H1 (cell line): ENCODE measurements around the gene CYTH1. TPM values are rescaled to one million over a fixed set of nuclear protein-coding genes. Genes with fewer than 3 reads are reported as not detected.

ENCODE experiments used
- CTCF ChIA-PET: fragments of 300-600 bp; sonication (Branson Sonifier 250); formaldehyde crosslinking; loops from one replicate; lab custom pipeline; 2021; ENCODE audit not compliant: partially characterized antibody; lab: Charles Lee
- POLR2A ChIA-PET: fragments of 300-600 bp; sonication (Branson Sonifier 250); formaldehyde crosslinking; loops from one replicate; lab custom pipeline; 2021; ENCODE audit warnings: inconsistent platforms; ENCODE audit not compliant: partially characterized antibody; lab: Charles Lee
- DNase-seq, 2 experiments: peaks; one replicate each; pipeline versions ENCODE4 v3.0.0 to v3.0.0-alpha.2; 2010 to 2022; ENCODE audit warnings: low spot score in 2 of 2, low read depth in 1 of 2, mixed read lengths in 1 of 2
- FAIRE-seq: peaks from 2 replicates; lab custom pipeline; 2011; peaks lifted over from hg19 to GRCh38; lab: Jason Lieb, UNC
- H2AFZ ChIP-seq: 2 replicates; pipeline ENCODE4 v1.8.1; 2012; ENCODE audit warnings: low read length, inconsistent platforms
- H2AK5ac ChIP-seq: 2 replicates; pipeline ENCODE4 v1.6.1; 2013; ENCODE audit warnings: low read depth, low read length
- H2BK120ac ChIP-seq: replicated peaks from 2 replicates; pipeline ENCODE3; 2013; ENCODE audit warnings: low read depth, low read length, inconsistent platforms
- H2BK12ac ChIP-seq: 2 replicates; pipeline ENCODE4 v1.6.1; 2013; ENCODE audit warnings: low read depth, low read length
- H2BK15ac ChIP-seq: 2 replicates; pipeline ENCODE4 v1.6.1; 2013; ENCODE audit warnings: low read length
- H2BK20ac ChIP-seq: 2 replicates; pipeline ENCODE4 v1.6.1; 2013; ENCODE audit warnings: low read length
- H2BK5ac ChIP-seq: 2 replicates; pipeline ENCODE4 v1.6.1; 2013; ENCODE audit warnings: low read depth, low read length
- H3K14ac ChIP-seq: 2 replicates; pipeline ENCODE4 v1.6.1; 2013; ENCODE audit warnings: inconsistent platforms; ENCODE audit not compliant: insufficient read length
- H3K18ac ChIP-seq: 2 replicates; pipeline ENCODE4 v1.6.1; 2013; ENCODE audit warnings: low read length; ENCODE audit errors: extremely low read depth
- H3K23ac ChIP-seq: 2 replicates; pipeline ENCODE4 v1.6.1; 2013; ENCODE audit warnings: inconsistent platforms; ENCODE audit not compliant: insufficient read length
- H3K23me2 ChIP-seq: 2 replicates; pipeline ENCODE4 v1.6.1; 2013; ENCODE audit warnings: low read depth, low read length
- H3K27ac ChIP-seq: 2 replicates; pipeline ENCODE4 v1.6.1; 2011; ENCODE audit warnings: low read depth, low read length, inconsistent platforms
- H3K27me3 ChIP-seq, 4 experiments: replicated peaks in 1 of 4; 1 replicate in 1 of 4; 2 replicates in 3 of 4; pipeline versions ENCODE4 v1.6.1 to v1.8.1; 2011 to 2013; ENCODE audit warnings: low read length in 3 of 4, mild to moderate bottlenecking in 3 of 4, inconsistent platforms in 2 of 4, mixed read lengths in 2 of 4, moderate library complexity in 1 of 4; ENCODE audit not compliant: control insufficient read depth in 3 of 4, insufficient read depth in 3 of 4; ENCODE audit errors: extremely low read depth in 1 of 4
- H3K36me3 ChIP-seq, 4 experiments: 2 replicates each; pipeline versions ENCODE4 v1.6.1 to v1.8.1; 2011 to 2013; ENCODE audit warnings: mild to moderate bottlenecking in 4 of 4, low read length in 3 of 4, moderate library complexity in 2 of 4, control low read depth in 1 of 4, inconsistent platforms in 1 of 4; ENCODE audit not compliant: insufficient read depth in 4 of 4, control insufficient read depth in 2 of 4
- H3K4ac ChIP-seq: replicated peaks from 2 replicates; pipeline ENCODE3; 2013; ENCODE audit warnings: low read length, low read depth, mixed read lengths, inconsistent platforms; ENCODE audit not compliant: insufficient read length
- H3K4me1 ChIP-seq, 4 experiments: replicated peaks in 1 of 4; 1 replicate in 1 of 4; 2 replicates in 3 of 4; pipeline versions ENCODE4 v1.6.1 to v1.8.1; 2011 to 2013; ENCODE audit warnings: low read length in 3 of 4, inconsistent platforms in 2 of 4, mixed read lengths in 1 of 4; ENCODE audit not compliant: insufficient read depth in 4 of 4, control insufficient read depth in 3 of 4
- H3K4me2 ChIP-seq, 2 experiments: 2 replicates each; pipeline versions ENCODE4 v1.6.1 to v1.8.1; 2011 to 2013; ENCODE audit warnings: low read depth in 2 of 2, low read length in 2 of 2, control low read depth in 1 of 2, inconsistent platforms in 1 of 2, mild to moderate bottlenecking in 1 of 2; ENCODE audit not compliant: insufficient read depth in 1 of 2
- H3K4me3 ChIP-seq, 4 experiments: fragments of 200-600, 300-600 bp in 1 of 4; sonication (generic), shearing (Covaris generic), sonication (Bioruptor Twin) in 1 of 4; 2 replicates each; pipeline versions ENCODE4 v1.5.1 to v1.8.1; 2011 to 2016; ENCODE audit warnings: low read length in 4 of 4, low read depth in 3 of 4, control low read depth in 2 of 4, inconsistent platforms in 2 of 4, mild to moderate bottlenecking in 2 of 4, mixed read lengths in 1 of 4, moderate library complexity in 1 of 4; ENCODE audit not compliant: insufficient read depth in 2 of 4; ENCODE audit errors: extremely low read depth in 1 of 4
- H3K56ac ChIP-seq: replicated peaks from 2 replicates; pipeline ENCODE3; 2013; ENCODE audit warnings: low read depth, mild to moderate bottlenecking, mixed read lengths, low read length, inconsistent platforms; ENCODE audit not compliant: insufficient read length
- H3K79me1 ChIP-seq: 2 replicates; pipeline ENCODE4 v1.6.1; 2013; ENCODE audit warnings: low read depth, low read length, control low read depth
- H3K79me2 ChIP-seq, 2 experiments: 2 replicates each; pipeline versions ENCODE4 v1.6.1 to v1.8.1; 2012 to 2013; ENCODE audit warnings: low read length in 2 of 2, mild to moderate bottlenecking in 2 of 2, inconsistent platforms in 1 of 2; ENCODE audit not compliant: insufficient read depth in 2 of 2, control insufficient read depth in 1 of 2
- H3K9ac ChIP-seq, 4 experiments: replicated peaks in 1 of 4; 1 replicate in 1 of 4; 2 replicates in 3 of 4; pipeline versions ENCODE4 v1.6.1 to v1.8.1; 2011 to 2013; ENCODE audit warnings: low read depth in 3 of 4, low read length in 3 of 4, control low read depth in 2 of 4, mild to moderate bottlenecking in 2 of 4, moderate library complexity in 2 of 4, inconsistent platforms in 1 of 4; ENCODE audit errors: extremely low read depth in 1 of 4
- H3K9me3 ChIP-seq, 2 experiments: 2 replicates each; pipeline versions ENCODE4 v1.6.1 to v1.8.1; 2012 to 2013; ENCODE audit warnings: mild to moderate bottlenecking in 2 of 2, moderate library complexity in 2 of 2, control low read depth in 1 of 2, inconsistent platforms in 1 of 2, low read depth in 1 of 2, low read length in 1 of 2, mixed read lengths in 1 of 2; ENCODE audit not compliant: insufficient read depth in 2 of 2
- H4K20me1 ChIP-seq, 2 experiments: replicated peaks in 1 of 2; 2 replicates each; pipeline versions ENCODE3 to v1.8.1; 2011 to 2013; ENCODE audit warnings: inconsistent platforms in 2 of 2, low read length in 2 of 2, mild to moderate bottlenecking in 1 of 2; ENCODE audit not compliant: insufficient read depth in 2 of 2, control insufficient read depth in 1 of 2
- H4K5ac ChIP-seq: 2 replicates; pipeline ENCODE4 v1.6.1; 2013; ENCODE audit warnings: low read length, low read depth, mixed read lengths, inconsistent platforms; ENCODE audit not compliant: insufficient read length
- H4K8ac ChIP-seq: 2 replicates; pipeline ENCODE4 v1.8.0; 2013; ENCODE audit warnings: mild to moderate bottlenecking, moderate library complexity, low read length, inconsistent platforms; ENCODE audit not compliant: insufficient read depth; ENCODE audit errors: extremely low read depth
- H4K91ac ChIP-seq: replicated peaks from 2 replicates; pipeline ENCODE3; 2013; ENCODE audit warnings: low read length, mixed read lengths, inconsistent platforms; ENCODE audit not compliant: insufficient read length
- ASH2L ChIP-seq: fragments of 200-600, 300-600 bp; sonication (generic); IDR thresholded peaks from one replicate; pipeline ENCODE4 v1.7.1; 2017; ENCODE audit warnings: low read length
- BCL11A ChIP-seq, 2 experiments: IDR thresholded peaks; one replicate each; pipeline ENCODE4 v1.6.1; 2011; ENCODE audit warnings: low read depth in 2 of 2, low read length in 2 of 2, mild to moderate bottlenecking in 2 of 2
- CHD2 ChIP-seq: IDR thresholded peaks from 2 replicates; pipeline ENCODE4 v1.6.1; 2012; ENCODE audit warnings: low read length, improper control_type of control experiment
- FOSL1 ChIP-seq: IDR thresholded peaks from 2 replicates; pipeline ENCODE4 v1.6.1; 2011; ENCODE audit warnings: mild to moderate bottlenecking, low read depth, low read length, moderate library complexity; ENCODE audit not compliant: insufficient read depth
- GABPA ChIP-seq: IDR thresholded peaks from 2 replicates; pipeline ENCODE4 v1.6.1; 2011; ENCODE audit warnings: mild to moderate bottlenecking, low read length, moderate library complexity, borderline replicate concordance; ENCODE audit not compliant: insufficient read depth
- GTF2F1 ChIP-seq: IDR thresholded peaks from 2 replicates; pipeline ENCODE4 v1.6.1; 2012; ENCODE audit warnings: low read depth, low read length, improper control_type of control experiment, borderline replicate concordance
- MAFK ChIP-seq: IDR thresholded peaks from 2 replicates; pipeline ENCODE4 v1.6.1; 2012; ENCODE audit warnings: low read depth, mild to moderate bottlenecking, improper control_type of control experiment, low read length
- POLR2A ChIP-seq, 2 experiments: IDR thresholded peaks; 1 replicate in 1 of 2; 2 replicates in 1 of 2; pipeline ENCODE4 v1.6.1; 2011; ENCODE audit warnings: low read depth in 2 of 2, low read length in 2 of 2, mild to moderate bottlenecking in 2 of 2; ENCODE audit errors: control extremely low read depth in 1 of 2
- POLR2AphosphoS5 ChIP-seq: IDR thresholded peaks from 2 replicates; pipeline ENCODE4 v1.6.1; 2011; ENCODE audit warnings: low read depth, low read length
- RFX5 ChIP-seq: IDR thresholded peaks from 2 replicates; pipeline ENCODE4 v1.6.1; 2011; ENCODE audit warnings: low read depth, low read length, improper control_type of control experiment, borderline replicate concordance
- SIN3A ChIP-seq, 2 experiments: IDR thresholded peaks in 1 of 2; conservative IDR thresholded peaks in 1 of 2; 2 replicates each; pipeline ENCODE4 v1.6.1; 2011 to 2012; ENCODE audit warnings: low read length in 2 of 2, improper control_type of control experiment in 1 of 2, low read depth in 1 of 2, mild to moderate bottlenecking in 1 of 2
- SIX5 ChIP-seq: IDR thresholded peaks from 2 replicates; pipeline ENCODE4 v1.6.1; 2011; ENCODE audit warnings: mild to moderate bottlenecking, low read depth, low read length
- SP1 ChIP-seq: IDR thresholded peaks from 2 replicates; pipeline ENCODE4 v1.6.1; 2011; ENCODE audit warnings: low read depth, low read length
- SP4 ChIP-seq: IDR thresholded peaks from 2 replicates; pipeline ENCODE4 v1.6.1; 2012; ENCODE audit warnings: low read length, inconsistent platforms
- ZNF274 ChIP-seq: IDR thresholded peaks from 2 replicates; pipeline ENCODE4 v1.7.0; 2012; ENCODE audit warnings: low read length, borderline replicate concordance; ENCODE audit errors: extremely low read depth
- WGBS, 2 experiments: shearing (Covaris generic) in 1 of 2; methylation state at CpG; one replicate each; pipeline versions ENCODE4 v1.1.6 to v1.1.7; 2013 to 2015; ENCODE audit warnings: low lambda C conversion rate in 2 of 2, mixed read lengths in 2 of 2, inconsistent platforms in 1 of 2, low coverage in 1 of 2, missing lambda C conversion rate in 1 of 2; ENCODE audit not compliant: insufficient replicate concordance in 2 of 2, insufficient coverage in 1 of 2, insufficient read length in 1 of 2; ENCODE audit errors: extremely low coverage in 1 of 2, missing lambda C conversion rate in 1 of 2; 5-methylcytosine and 5-hydroxymethylcytosine counted together
- polyA plus RNA-seq, 7 experiments: library from polyadenylated mRNA; depleted of rRNA in 3 of 7; stranded (reverse) in 5 of 7; unstranded in 2 of 7; fragments of >200 nt in 5 of 7; fragments of 200-250 nt in 2 of 7; gene quantifications; 1 replicate in 5 of 7; 2 replicates in 1 of 7; 4 replicates in 1 of 7; pipeline versions ENCODE4 v1.2.1 to v1.2.3, GENCODE V29; 2011 to 2013; ENCODE audit warnings: missing spikeins in 2 of 7, mixed read lengths in 2 of 7
- total RNA-seq: library from RNA; stranded (reverse); fragmentation: NEBNext Ultra II Directional; extraction: Animal tissue kit (Norgen Biotek cat#: 25700); gene quantifications from 2 replicates; pipeline ENCODE4 v1.2.1, GENCODE V29; 2021

Gene CYTH1
- total and polyA plus RNA-seq, 2 of the 8 experiments (the other 6 are each of a cell fraction or from before 2014, with no cell fraction given), result 12.8 to 14.8 TPM

DNA sequence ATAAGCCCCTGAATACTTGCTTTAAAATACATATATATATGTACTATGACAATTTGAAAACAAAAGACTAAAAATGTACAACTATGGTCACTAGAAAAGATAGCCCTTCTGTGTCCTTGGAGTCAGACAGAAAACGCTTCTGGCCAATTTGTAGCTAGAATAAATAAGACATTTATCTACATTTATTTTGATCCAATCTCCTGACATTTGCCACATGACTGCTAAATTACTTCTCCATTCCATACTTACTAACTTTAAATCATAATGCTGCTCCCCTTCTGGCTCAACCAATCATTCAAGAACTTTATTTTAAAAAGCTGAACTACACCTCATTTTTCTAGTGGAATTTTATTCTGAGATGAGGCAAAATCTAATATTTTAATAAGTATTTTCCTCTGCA is 65.8 kb downstream of the CYTH1 start:
- Histone ChIP-seq H2BK12ac (no peak overlapping the region), H2AFZ (no peak overlapping the region), H3K23me2 (no peaks in the 10 kb centered on the region), H2BK20ac (no peak overlapping the region), H2BK120ac (no peak overlapping the region), H3K14ac (no peak overlapping the region), H3K18ac (no peak overlapping the region), H3K4me3 (no peak overlapping the region), H3K36me3 (no peaks in the 10 kb centered on the region), H3K4me2 (no peak overlapping the region; a peak in 1 of 4 replicates), H3K9me3 (no peaks in the 10 kb centered on the region), H3K23ac (no peak overlapping the region), H4K5ac (no peak overlapping the region), H3K9ac (no peak overlapping the region), H3K79me2 (peaks cover 0 to 9% of the 10 kb centered on the region in 2 experiments; a peak in 1 of 4 replicates), H3K4me1 (peaks cover 0 to 16% (median 12%) of the 10 kb centered on the region in 4 experiments; a peak in 6 of 7 replicates), H2BK5ac (no peak overlapping the region), H2BK15ac (no peak overlapping the region), H3K27me3 (no peaks in the 10 kb centered on the region), H3K56ac (no peak overlapping the region), H3K27ac (no peak overlapping the region), H4K91ac (no peak overlapping the region), H3K4ac (no peak overlapping the region), H2AK5ac (no peak overlapping the region), H4K20me1 (peaks cover 0 to 6% of the 10 kb centered on the region in 2 experiments), H4K8ac (no peak overlapping the region), H3K79me1 (peaks cover 2% of the 10 kb centered on the region)
- no peak for DNase-seq
- CTCF ChIA-PET, result interaction anchor here (0.6 to 3.1 kb wide), 4 partner anchors 8 to 516 kb away, joined by 3 to 22 read pairs (median 8); no protein-coding TSS in a partner anchor
- no peak for FAIRE-seq
- POLR2A ChIA-PET, result interaction anchor here (0.5 kb wide), 1 partner anchor 145 kb away, joined by 3 read pairs; no protein-coding TSS in a partner anchor
- 86% methylated on average over 1 of the region's 1 CpG; no CpG with 5 or more reads in 1 of the 2 experiments for WGBS, 2 experiments
- TF ChIP-seq SIN3A (conservative IDR thresholded peaks at IDR 0.05 in 1 of 2, IDR thresholded peaks at IDR 0.05 in 1 of 2; ENCODE audit: low read depth in 1 of 2, low read length in 2 of 2), result no peak
- no peak for TF ChIP-seq MAFK
- no peak for TF ChIP-seq GTF2F1
- TF ChIP-seq FOSL1, result no peak
- no peak for TF ChIP-seq SIX5
- TF ChIP-seq SP4, result no peak
- no peak for TF ChIP-seq POLR2A (IDR thresholded peaks at IDR 0.05; ENCODE audit: control extremely low read depth in 1 of 2, low read depth in 2 of 2, low read length in 2 of 2)
- TF ChIP-seq SP1, result no peak
- TF ChIP-seq RFX5, result no peak
- TF ChIP-seq POLR2AphosphoS5, result no peak
- no peak for TF ChIP-seq ZNF274
- TF ChIP-seq CHD2, result no peak
- no peak for TF ChIP-seq GABPA
- TF ChIP-seq BCL11A (IDR thresholded peaks at IDR 0.05; ENCODE audit: low read depth in 2 of 2, low read length in 2 of 2), result no peak
- no peak for TF ChIP-seq ASH2L
